GM21423 (cell line): ENCODE results near the gene EBF3.

Source experiments
- ATAC-seq: cut with Tn5 transposase; IDR thresholded peaks from one replicate; pipeline ENCODE4 v1.9.1; 2021; ENCODE audit warnings: mild to moderate bottlenecking, moderate library complexity; ENCODE audit not compliant: unreplicated experiment

EBF3 gene

DNA sequence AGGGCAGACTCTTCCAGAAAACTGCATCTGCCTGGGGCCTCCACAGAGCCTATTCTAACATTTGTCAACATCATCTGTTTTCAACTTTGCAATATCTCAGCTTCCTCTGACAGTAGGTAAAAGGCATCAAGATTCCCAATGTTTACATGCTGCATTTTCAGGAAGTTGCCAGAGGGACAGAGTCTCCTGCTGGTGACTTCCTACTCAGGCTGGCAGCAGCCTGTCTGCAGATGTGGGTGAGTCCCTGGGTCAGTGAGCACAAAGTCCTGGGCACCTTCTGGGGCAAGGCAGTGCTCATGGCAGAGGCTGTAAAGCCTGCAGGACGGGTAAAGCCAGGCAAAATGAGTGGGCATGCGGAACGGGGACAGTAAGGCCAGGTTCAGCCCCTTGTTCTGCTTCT lies 69.4 kb downstream of the EBF3 start:
- ATAC-seq = no peak

DNA sequence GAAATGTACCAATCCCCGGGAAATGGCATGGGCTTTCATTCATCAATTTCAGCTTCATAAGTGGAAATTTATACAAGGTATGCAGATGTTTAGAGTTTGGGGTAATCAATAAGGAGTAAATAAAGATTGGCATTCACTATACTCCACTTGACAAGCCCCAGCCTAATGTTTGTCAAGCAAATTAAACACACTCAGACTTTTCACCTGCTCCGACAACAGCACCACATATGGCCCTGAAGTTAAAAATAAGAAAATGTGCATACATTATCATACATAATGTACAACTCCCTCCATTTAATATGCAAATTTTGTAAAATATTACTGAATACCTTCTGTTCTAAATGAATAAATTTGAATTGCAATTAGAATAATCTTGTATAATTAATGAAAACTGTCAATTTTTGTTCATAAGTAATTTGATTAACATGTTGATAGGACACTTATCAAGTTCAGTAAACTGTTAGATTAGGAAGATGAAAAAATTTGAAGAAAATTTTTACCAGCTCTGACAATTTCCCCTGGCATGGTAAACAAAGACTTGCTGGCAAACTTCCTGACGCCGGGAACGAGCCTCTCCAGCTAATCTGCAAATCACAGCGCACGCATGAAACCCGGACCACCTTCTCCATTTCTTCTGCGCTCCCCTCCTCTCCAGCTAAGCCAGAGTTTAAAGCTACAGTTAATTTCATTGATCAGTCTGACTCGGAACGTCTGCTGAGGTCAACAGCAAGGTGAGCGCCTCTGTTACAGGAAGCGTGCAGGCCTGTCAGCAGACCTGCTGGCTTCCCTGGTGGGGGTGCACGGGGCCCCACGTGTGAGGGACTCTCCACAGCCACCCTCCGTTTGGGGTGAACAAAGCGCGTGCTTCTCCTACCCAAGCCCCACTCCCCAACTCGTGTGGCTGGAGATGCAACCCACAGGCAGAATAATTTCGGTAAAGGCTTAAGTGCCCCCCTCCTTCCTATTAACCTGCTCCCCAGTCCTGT lies 70.7 kb downstream of the EBF3 start:
- ATAC-seq = no peak

DNA sequence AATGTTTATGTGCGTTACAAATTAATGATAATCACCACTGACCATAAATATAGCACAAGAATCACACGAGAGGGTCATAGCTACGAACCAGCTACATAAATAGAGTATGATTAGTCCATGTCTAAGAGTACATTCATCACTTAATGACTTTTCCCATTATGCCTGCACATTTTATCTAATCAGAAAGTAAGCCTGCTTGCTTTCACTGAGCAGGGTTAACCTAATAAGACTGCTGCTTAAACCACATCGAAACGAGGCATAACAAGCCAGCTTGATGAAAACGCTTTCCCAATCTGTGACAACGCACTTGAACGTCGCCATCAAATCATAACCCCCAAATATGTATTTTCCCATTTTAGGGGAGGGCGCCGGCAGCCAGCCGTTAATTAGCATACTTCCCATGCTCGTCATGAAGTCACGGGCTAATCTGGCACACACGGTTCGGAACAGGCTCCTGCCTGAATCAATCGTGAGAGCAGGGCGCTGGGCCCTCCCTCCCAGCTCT lies 71.5 kb downstream of the EBF3 start:
- no peak for ATAC-seq

DNA sequence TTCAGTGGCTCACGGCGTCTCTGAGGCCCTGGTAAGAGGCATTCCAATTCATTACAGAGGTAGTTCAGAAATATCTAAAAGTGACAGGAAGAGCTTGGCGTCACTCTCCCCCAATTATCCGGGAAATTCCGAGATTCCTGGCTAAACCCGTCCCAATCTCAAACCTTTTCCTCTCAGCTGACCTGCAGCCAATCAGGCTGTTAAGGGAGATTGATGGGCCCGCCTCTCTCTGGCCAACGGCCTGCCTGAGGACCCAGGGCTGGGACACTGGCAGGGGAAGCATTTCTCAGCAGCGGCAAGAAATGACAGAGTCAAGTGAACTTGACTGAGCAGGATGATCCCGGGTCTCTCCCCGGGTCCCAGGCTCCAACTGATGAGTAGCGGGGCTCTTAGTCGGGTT lies 72.3 kb downstream of the EBF3 start:
- no peak for ATAC-seq

DNA sequence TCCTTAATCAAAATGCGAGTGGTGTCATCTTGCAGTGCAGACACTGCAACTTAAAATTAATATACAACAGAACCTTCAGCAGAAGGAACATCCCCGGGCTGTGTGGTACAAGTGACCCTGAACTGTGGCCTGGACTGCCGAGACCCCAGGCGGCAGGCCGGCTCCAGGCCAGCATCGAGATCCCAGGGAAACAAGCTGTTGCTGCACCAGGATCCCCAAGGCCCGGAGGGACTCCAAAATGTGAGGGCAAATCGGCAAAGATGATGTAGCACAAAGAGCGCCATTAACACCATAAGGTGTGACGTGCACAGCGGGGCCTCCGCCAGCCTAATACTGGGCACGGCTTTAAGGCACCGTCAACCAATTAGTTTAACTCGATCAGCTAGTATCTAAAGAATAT lies 73.9 kb downstream of the EBF3 start:
- no peak for ATAC-seq

DNA sequence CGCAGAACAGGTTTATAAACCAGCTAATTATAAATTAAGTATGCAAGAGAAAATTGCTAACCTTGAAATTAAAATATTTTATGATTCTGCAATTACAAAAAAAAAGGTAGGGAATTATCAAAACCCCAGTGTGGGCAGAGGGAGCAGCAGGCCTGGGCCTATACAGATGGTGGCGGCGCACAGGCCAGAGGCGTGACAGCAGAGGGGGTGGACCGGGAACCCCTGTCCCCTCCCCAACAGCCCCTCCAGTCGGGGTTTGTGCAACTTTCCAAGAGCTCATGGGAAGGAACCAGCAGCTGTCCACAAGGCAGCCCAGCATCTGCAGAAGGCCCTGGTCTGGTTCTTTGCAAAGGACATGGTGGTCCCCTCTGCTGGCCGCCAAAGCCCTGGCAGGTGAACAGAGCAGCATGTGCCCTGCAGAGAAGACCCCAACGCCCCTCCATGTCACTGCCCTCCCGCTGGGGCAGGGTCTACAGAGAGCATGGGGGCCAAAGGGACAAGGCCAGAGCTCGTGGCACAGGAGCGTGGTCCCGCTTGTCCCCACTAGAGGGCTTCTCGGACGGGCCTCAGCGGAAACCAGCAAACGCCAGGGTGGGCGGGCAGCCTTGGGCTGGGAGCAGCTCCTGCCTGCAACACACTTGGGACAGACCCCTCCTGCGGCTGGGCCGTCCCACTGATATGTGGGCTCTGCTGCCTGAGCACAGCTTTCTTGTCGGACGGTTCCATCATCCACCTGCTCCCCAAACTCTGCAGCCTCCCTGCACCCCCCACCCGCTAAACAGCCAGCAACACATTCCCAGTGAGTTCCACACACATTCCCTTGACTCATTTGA lies 75.1 kb downstream of the EBF3 start:
- no peak for ATAC-seq

DNA sequence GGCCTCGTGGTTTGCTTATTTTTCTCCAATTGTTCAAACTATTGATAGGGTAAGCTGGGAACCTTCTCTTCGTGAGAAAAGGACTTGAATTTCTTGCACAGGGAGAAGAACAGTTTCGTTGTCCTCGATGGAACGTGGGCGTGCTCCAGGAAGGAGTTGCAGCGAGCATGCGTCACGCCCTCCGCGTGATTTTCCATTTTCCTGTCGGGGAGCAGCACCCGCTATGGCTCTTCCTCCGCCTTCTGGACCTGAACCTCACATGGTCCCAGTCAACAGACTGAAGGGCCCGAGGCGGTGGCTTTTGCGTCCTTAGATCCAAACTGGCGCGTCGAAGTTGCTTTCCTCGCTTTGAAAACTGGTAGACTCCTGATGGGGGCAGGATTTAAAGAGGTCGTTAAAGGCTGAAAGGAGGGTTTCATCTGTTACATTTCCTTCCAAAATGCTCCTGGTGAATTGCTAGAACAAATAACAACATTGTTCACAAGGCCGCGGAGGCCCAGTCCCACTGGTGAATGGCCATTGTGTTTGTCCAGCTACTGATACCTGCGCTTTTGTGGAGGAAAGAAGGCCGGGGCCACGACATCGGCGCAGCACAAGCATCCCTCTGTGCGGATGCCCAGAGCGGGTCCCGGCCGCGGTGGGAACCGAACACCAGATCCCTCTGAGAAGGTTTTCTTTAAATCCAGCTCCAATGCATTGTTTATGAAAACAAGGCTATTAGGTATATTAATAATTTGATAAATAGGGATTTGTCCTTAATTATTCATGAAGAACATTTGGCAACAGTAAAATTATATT lies 75.9 kb downstream of the EBF3 start:
- ATAC-seq = no peak

DNA sequence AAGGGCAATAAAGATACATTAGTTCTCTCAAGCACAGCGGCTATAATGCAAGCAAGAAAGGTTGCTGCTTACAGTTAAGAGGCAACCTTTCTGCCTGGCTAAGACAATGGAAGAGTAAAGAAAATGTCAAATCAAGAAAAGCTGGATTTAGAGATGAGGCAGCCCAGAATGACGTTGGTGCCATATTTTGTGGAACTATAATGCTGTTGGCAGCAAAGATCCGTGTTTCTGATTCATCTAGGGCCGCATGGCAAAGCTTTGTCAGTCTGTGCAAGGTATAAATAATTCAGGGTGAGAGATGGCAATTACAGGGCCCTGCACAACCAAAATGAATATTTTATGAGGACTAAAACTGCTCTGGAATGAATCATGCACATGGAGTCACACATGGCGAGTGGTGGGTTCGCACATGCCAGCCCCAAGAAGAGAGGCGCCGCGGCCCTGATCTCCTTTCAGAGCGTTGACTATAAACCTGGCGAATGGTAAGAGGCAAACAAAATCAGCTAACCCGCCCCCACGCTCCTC lies 76.6 kb downstream of the EBF3 start:
- no peak for ATAC-seq

DNA sequence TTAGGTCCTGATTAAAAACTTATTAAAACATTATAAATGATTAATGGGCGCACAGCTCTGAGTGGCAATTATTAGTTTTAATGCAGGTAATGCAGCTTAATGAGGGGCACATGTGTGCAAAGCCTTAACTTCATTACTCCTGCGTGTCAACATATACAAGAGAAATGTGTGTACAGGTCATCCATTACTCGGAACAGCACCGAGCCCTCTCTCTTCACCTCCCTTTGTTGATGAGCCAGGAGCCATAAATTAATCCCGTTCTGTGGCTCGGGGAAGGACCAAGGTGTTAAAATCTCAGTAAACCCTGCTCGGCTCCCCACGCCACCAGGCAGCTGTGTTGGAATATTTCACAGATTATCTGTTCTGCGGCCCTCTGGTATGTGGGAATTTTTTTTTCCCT lies 77.8 kb downstream of the EBF3 start:
- ATAC-seq = no peak

DNA sequence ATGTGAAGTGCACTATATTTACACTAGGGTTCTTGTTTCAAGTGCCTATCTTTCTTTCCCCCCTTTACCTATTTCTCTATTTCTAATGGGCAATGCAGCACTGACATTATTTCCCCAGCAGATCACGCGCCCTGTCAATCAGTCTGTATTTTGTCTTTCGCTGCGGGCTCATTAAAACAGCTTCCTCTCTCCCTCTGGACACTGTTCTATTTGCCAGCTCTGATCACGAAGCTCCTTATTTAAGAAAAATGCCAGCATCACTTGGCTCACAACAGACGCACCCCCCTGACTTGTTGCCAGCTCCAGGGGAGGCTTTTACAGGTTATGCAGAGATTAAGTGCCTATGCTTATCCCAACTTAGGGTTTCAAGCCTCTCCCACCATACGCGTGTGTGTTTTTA lies 78.5 kb downstream of the EBF3 start:
- ATAC-seq = no peak

DNA sequence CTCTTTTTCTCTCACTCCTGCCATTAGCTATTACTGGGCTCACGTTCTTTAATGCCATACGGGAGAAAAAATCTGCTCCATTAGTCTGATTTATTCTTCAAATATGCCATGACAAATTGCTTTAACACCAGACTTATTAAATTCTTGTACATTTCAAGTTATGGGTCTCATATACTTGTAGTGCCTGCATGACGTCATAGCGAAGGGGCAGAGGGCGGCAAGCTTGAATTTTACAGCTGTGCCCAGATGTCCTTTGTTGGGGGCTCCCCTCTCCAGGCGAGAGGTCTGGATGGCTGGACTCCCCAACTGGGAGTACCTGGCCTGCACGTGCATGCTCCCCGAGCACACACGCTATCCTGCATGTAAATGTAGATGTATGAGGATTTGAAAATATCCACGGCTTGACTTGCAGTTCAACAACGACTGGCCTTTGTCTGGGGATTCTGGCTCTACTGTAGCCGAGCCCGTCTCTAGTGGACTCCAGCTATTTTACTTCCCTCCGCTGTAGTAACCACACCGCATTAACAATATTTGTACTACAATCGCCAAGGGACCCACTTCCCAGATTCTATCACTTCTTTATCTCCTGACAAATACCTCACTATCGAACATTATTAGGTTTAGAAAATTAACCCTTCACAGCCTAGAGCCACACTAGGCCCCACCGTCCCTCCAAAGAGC lies 79.5 kb downstream of the EBF3 start:
- no peak for ATAC-seq

DNA sequence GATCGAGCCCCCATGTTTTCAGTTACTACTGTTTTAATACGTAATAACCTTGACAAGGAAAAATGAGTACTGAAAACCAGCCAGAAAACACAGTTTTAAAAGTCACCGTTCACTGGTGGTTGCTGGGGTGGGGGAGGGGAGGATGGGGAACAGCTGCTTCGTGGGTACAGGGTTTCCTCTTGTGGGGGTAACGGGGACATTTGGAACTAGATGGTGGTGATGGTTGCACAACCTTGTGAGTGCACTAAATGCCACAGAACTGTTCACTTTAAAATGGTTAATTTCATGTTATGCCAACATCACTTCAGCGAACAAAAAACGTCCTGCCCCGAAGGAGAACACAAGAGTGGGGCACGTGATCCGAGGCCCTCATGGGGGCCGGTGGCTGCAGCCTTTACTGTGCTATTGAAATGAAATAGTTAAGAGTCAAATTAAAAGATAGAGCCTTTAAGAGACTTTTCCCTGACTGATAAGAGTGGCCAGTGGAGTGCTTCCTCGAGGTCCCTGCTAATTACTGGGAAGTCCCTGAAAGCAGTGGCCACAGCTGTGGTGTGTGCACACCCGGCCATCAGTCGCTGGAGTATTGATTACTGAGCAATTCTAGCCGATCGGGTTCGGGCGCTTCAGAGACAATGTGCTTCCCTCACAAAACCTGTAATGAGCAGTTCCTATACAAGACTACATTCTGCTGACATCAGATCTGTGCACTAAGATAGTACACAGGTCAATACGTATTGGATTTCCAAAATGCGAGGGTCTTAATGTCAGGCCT lies 80.3 kb downstream of the EBF3 start:
- no peak for ATAC-seq

DNA sequence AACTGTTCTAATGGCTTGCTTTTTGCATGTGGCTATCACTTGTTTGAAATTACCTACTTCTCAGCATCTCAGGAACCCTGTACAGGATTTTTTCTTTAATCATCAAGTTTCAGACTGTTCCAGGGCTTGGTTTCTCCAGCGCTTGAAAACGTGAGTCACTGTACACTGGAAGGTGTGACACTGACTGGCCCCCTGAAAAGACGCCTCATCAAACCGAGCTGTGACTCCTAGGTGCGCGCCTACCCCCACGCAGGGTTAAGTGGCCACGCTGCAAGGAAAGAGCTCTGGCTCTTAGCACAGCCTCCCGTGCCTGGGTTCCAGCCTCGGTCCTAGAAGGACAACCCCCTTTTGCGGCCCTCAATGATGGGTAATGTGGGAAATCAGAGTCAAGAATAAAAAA lies 81.0 kb downstream of the EBF3 start:
- no peak for ATAC-seq

DNA sequence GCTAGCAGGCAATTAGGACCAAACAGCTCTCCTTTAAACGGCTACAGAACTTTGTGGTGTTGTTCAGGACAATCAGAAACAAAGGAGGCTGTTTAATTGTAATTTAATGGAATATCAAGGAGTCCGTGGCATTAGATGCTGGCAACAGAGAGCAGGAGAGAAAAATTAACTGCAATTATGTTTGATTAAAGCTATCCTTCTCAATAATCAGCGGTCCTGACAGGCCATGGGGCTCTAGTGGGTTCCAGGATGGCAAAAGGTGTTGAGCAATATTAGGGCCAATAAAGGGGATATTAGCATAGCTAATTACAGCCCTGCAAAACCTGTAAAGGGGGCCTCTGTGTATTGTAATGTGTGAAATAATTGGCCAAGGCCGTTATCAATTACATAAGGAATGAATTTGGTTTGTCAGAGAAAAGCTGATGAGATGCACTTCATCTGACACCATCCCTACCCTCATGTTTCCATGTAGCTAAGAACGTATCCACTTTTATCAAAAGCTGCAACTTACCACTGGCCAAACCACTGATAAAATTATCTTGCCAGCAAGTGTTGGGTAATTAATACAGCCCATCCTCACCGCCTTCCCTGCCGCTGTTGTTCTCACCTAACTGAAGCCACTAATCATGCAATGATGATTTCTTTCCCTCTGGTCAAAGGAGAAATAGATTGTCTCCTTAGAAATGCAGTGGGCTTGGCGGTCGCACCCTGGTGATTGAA lies 81.6 kb downstream of the EBF3 start:
- ATAC-seq = no peak

DNA sequence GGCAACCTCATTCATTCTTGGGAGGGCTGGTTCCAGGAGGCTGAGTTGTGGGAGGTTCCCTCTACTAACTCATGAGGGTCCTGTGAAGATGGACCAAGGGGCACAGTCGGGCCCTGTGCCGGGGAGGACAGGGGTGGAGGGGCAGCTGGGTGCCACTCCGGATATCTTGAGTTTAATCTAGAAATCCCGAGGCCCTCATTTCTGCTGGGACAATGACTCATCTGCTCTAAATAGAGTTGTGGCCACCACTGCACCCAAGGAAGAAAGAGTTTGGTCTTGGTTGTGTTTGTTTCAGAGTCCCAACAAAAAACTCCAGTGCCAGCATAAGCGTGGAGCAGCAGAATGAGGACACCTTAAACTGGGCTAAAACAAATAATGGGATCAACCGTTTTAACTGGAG lies 82.4 kb downstream of the EBF3 start:
- ATAC-seq = no peak

DNA sequence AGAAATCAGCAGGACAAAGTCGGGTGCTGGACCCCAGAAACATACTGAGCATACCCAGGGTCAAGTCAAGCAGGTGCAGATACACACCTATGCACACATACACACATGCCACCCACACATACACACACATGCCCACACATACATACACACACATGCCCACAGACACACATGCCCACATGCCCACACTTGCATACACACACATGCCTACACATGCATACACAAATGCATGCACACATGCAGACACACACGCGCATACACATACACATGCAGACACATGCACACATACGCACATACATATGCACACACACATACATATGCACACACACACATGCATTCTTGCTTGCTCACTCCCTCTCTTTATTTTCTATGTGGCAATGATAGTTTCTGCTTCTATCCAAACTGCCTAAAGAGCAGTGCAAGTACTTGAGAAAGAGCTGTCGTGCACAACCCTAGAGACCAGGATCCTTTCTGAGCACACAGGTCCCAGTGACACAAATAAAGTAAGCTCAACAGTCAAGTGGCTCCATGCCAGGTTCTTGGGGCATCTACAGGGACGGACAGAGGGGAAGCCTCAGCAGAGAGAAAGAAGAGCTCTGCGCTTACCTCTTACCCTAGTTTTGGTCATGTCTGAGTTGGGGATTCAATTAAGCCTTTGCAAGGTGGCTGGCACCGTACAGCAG lies 83.7 kb downstream of the EBF3 start:
- ATAC-seq = no peak

DNA sequence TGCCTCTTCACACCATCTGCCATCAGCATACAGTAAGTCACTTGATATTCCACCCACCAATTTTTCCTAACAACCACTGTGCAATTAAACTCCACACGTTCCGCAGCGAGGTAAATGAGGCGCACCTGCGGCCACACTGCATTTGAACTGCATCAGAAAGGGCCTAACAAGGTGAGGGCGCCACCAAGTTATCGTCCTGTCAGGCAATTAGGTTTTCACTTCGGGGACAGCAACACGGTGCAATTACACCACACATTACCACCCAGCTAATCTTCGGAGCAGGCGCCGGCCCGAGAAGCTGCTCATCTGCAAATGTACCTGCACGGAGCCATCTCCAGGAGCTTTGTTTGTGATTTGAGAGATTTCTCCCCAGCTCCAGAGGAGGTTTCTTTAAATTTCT lies 84.4 kb downstream of the EBF3 start:
- ATAC-seq = no peak

DNA sequence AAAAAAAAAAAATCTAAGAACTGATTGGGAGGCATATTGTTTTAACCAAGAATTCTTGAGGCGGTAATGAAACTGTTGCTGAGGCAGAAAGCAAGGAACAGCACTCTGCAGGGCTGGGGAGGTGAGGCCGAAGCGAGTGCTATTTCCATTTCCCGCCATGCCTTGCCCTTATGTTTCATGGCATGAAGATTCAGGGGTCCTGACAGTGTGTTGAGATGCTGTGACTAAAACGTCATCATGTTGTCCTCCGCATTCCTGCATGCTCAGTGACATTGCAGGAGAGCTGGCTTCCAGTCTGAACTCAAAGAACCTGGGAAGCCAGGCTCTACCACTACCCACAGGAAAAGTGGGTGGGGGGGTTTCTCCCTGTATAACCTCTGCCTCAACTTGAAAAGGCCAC lies 85.2 kb downstream of the EBF3 start:
- no peak for ATAC-seq
